ENCODE measurements around the gene HCFC1R1.

- no peak for TF ChIP-seq POLR2A (IDR thresholded peaks at IDR 0.05; ENCODE audit: low read depth, low read length)
- TF ChIP-seq TAF1 (IDR thresholded peaks at IDR 0.05; ENCODE audit: low read depth, low read length): no peak
- TF ChIP-seq POLR2AphosphoS5 (IDR thresholded peaks at IDR 0.05; ENCODE audit: low read depth, low read length): no peak
- TF ChIP-seq POU2F2 (IDR thresholded peaks at IDR 0.05; ENCODE audit: low read depth, low read length): no peak
These were observed 6.4 kb downstream of the HCFC1R1 start for GRCh38 chr16:3017344-3017743.

All from GM12891 (cell line).